ENCODE data around the gene CD180. TPM values are rescaled to one million over a fixed set of nuclear protein-coding genes. Genes with fewer than 3 reads are reported as not detected.

Gene CD180
- total RNA-seq, 2 experiments from 2014 or later = 0.07 to 0.21 TPM

GRCh38 chr5:67208403-67208802 lies 11.8 kb upstream of the CD180 start:
- Mint-ChIP-seq H3K4me1 (ENCODE audit: low read depth) (peaks cover 60% of the 10 kb centered on the region), H3K27me3 (no peaks in the 10 kb centered on the region), H3K27ac (peak overlapping the region; percentile 90), H3K4me3 (no peak overlapping the region), H3K9me3 (no peaks in the 10 kb centered on the region), H3K36me3 (peaks cover 2% of the 10 kb centered on the region)
- DNase-seq = no peak
- CTCF ChIA-PET = interaction anchor here (0.6 to 14.4 kb wide), 17 partner anchors 10 to 430 kb away, joined by 3 to 363 read pairs (median 6); no protein-coding TSS in a partner anchor
- intact Hi-C loops (cut with micrococcal nuclease) = loop anchor here (5.0 to 10.0 kb wide), 5 partner anchors 381 to 1226 kb away; partner anchors contain the start of gene SREK1
- POLR2A ChIA-PET = interaction anchor here (8.7 kb wide), 1 partner anchor 43 kb away, joined by 104 read pairs; no protein-coding TSS in a partner anchor

GRCh38 chr5:67206929-67207328 lies 10.3 kb upstream of the CD180 start:
- no peaks in the 10 kb centered on the region for H3K27me3 Mint-ChIP-seq
- H3K4me1 Mint-ChIP-seq (ENCODE audit: low read depth) = peaks cover 72% of the 10 kb centered on the region
- CTCF ChIA-PET = interaction anchor here (0.6 to 14.4 kb wide), 18 partner anchors 9 to 1069 kb away, joined by 3 to 363 read pairs (median 4); no protein-coding TSS in a partner anchor
- peak overlapping the region; percentile 90 for H3K27ac Mint-ChIP-seq
- H3K36me3 Mint-ChIP-seq = peaks cover 2% of the 10 kb centered on the region
- DNase-seq = peak; percentile 96
- POLR2A ChIA-PET = interaction anchor here (0.6 to 8.7 kb wide), 12 partner anchors 9 to 1009 kb away, joined by 3 to 104 read pairs (median 4); partner anchors contain the start of gene PIK3R1
- peak overlapping the region; percentile 52 for H3K4me3 Mint-ChIP-seq
- intact Hi-C loops (cut with micrococcal nuclease) = loop anchor here (1.0 to 10.0 kb wide), 16 partner anchors 9 to 1228 kb away; partner anchors contain the start of gene SREK1
- no peaks in the 10 kb centered on the region for H3K9me3 Mint-ChIP-seq

DNA sequence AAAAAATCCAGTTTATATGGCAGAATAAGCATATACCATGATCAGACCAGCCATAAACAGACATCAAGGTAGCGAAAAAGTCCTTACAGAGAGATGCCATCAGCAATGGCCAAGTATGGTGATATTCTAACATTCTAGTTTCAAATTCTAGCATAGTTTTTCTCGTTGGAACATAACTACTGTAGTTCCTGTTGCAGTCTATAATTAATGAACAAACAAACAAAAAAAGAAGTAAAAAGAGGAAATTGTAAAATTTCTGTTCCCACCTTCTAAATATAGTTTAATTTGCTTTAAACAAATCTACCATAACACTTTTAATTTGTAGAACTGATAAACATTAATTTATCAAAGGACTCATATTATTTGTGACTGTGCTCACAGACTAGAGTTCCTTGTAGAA lies 9.9 kb upstream of the CD180 start:
- Mint-ChIP-seq H3K4me1 (ENCODE audit: low read depth) (peaks cover 74% of the 10 kb centered on the region), H3K9me3 (peaks cover under 1% of the 10 kb centered on the region), H3K36me3 (peaks cover 2% of the 10 kb centered on the region), H3K4me3 (peak overlapping the region; percentile 52), H3K27me3 (no peaks in the 10 kb centered on the region), H3K27ac (peak overlapping the region; percentile 90)
- intact Hi-C loops (cut with micrococcal nuclease) = loop anchor here (1.0 to 10.0 kb wide), 7 partner anchors 9 to 1228 kb away; partner anchors contain the start of gene SREK1
- CTCF ChIA-PET = interaction anchor here (0.8 to 14.4 kb wide), 14 partner anchors 11 to 1046 kb away, joined by 3 to 363 read pairs (median 4); no protein-coding TSS in a partner anchor
- POLR2A ChIA-PET = interaction anchor here (0.9 to 8.7 kb wide), 11 partner anchors 10 to 1009 kb away, joined by 3 to 104 read pairs (median 4); partner anchors contain the start of gene PIK3R1
- DNase-seq = no peak

DNA sequence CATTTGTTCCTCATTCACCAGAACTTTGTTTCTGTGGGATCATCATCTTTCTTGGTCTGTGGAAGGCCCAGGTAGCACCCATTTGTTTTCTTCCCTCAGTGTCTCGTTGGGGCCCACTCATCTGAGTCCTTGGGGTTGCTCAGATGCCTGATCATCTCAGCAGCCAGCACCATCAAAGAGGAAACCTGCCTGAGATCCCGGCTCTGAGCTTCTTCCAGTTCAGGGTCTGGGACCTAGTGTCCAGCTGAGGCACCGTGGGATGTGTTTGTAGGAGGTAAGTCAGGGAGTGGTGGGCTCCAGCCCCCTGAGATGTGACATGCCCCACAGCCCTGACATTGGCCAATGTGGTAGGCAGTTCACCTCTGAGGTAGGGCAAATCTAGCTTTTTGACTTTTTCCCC lies 9.4 kb upstream of the CD180 start:
- CTCF ChIA-PET = interaction anchor here (1.1 to 14.4 kb wide), 7 partner anchors 16 to 391 kb away, joined by 3 to 363 read pairs (median 4); no protein-coding TSS in a partner anchor
- H3K9me3 Mint-ChIP-seq = peaks cover 6% of the 10 kb centered on the region
- no peaks in the 10 kb centered on the region for H3K27me3 Mint-ChIP-seq
- peaks cover 77% of the 10 kb centered on the region for H3K4me1 Mint-ChIP-seq (ENCODE audit: low read depth)
- H3K4me3 Mint-ChIP-seq = peak overlapping the region; percentile 38
- peak overlapping the region; percentile 90 for H3K27ac Mint-ChIP-seq
- POLR2A ChIA-PET = interaction anchor here (1.4 to 8.7 kb wide), 5 partner anchors 10 to 378 kb away, joined by 3 to 104 read pairs (median 4); no protein-coding TSS in a partner anchor
- peak; percentile 49 for DNase-seq
- peaks cover 5% of the 10 kb centered on the region for H3K36me3 Mint-ChIP-seq
- intact Hi-C loops (cut with micrococcal nuclease) = loop anchor here (1.0 to 10.0 kb wide), 7 partner anchors 9 to 1229 kb away; partner anchors contain the start of gene SREK1

DNA sequence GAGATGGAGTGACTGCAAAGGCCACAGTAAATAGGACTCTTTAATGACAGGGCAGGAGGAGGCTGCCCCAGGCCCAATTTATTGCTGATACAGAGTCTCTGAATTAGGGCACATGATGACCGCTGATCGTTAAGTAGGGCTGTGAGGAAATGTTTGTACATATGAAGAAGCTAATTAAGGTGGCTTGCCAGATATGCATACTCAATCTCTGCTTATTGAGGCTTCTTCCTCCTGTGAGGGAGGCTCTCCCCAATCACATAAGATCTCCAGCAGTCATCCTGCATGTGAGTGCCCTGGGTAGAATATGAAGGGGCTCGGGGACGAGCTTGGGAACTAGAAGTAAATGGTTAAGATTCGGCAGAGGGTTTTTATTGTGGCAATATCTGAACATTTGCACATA lies 8.2 kb upstream of the CD180 start:
- intact Hi-C loops (cut with micrococcal nuclease) = loop anchor here (5.0 to 10.0 kb wide), 5 partner anchors 378 to 1230 kb away; partner anchors contain the start of gene SREK1

DNA sequence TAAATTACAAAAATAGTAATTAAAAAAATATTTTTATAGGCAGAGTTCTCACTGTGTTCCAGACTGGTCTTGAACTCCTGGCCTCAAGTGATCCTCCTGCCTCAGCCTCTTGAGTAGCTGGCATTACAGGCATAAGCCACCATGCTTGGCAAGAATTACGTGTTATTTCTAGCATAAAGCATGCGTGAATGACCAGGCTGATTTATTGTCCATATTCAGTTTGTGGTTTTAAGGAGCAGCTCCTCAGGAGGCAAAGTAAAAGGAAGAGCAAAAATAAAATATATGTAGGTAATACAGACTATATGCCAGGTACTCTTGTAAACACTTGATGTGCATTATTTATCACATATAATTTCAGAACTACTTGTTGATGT lies 7.1 kb upstream of the CD180 start:
- POLR2A ChIA-PET = interaction anchor here (2.0 to 8.7 kb wide), 2 partner anchors 15 to 38 kb away, joined by 4 to 104 read pairs; no protein-coding TSS in a partner anchor
- DNase-seq = no peak
- Mint-ChIP-seq H3K4me3 (no peak overlapping the region), H3K27me3 (no peaks in the 10 kb centered on the region), H3K36me3 (peaks cover 10% of the 10 kb centered on the region), H3K9me3 (peaks cover 13% of the 10 kb centered on the region), H3K4me1 (ENCODE audit: low read depth) (peaks cover 79% of the 10 kb centered on the region), H3K27ac (peak overlapping the region; percentile 73)
- CTCF ChIA-PET = interaction anchor here (0.6 to 14.4 kb wide), 2 partner anchors 41 to 52 kb away, joined by 3 to 363 read pairs; no protein-coding TSS in a partner anchor
- intact Hi-C loops (cut with micrococcal nuclease) = loop anchor here (10.0 kb wide), 3 partner anchors 649 to 1231 kb away; partner anchors contain the start of gene SREK1

More for the DNA sequence above, 8.2 kb upstream of the CD180 start:
- H3K27me3 Mint-ChIP-seq = no peaks in the 10 kb centered on the region
- DNase-seq = no peak
- CTCF ChIA-PET = interaction anchor here (0.8 to 14.4 kb wide), 3 partner anchors 42 to 218 kb away, joined by 3 to 363 read pairs (median 10); no protein-coding TSS in a partner anchor
- H3K36me3 Mint-ChIP-seq = peaks cover 5% of the 10 kb centered on the region
- no peak overlapping the region for H3K4me3 Mint-ChIP-seq
- H3K9me3 Mint-ChIP-seq = peaks cover 8% of the 10 kb centered on the region
- H3K4me1 Mint-ChIP-seq (ENCODE audit: low read depth) = peaks cover 81% of the 10 kb centered on the region
- POLR2A ChIA-PET = interaction anchor here (8.7 kb wide), 1 partner anchor 40 kb away, joined by 104 read pairs; no protein-coding TSS in a partner anchor
- H3K27ac Mint-ChIP-seq = peak overlapping the region; percentile 73

DNA sequence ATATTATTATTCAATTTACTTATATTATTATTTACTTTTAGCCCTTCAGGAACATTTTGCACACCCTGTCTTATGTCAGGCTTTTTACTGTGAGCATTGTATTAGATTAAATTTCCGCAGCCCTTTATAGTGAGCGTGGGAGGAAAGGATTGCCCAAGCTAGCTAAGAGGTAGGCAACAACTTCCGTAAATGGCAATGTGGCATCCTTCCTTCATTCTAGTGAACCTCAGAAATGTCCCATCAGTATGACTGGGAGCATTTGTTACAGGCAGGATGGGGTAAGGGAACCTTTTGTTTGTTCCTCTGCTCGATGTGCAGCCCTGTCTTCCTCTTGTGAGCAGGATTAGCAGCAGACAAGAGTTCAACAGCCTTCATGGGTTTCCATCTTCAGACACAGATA lies 6.2 kb upstream of the CD180 start:
- H3K27me3 Mint-ChIP-seq = no peaks in the 10 kb centered on the region
- DNase-seq = no peak
- H3K9me3 Mint-ChIP-seq = peaks cover 16% of the 10 kb centered on the region
- ChIA-PET POLR2A (interaction anchor here (0.6 to 8.7 kb wide), 3 partner anchors 14 to 291 kb away, joined by 3 to 104 read pairs (median 4); no protein-coding TSS in a partner anchor), CTCF (interaction anchor here (14.4 kb wide), 1 partner anchor 40 kb away, joined by 363 read pairs; no protein-coding TSS in a partner anchor)
- peaks cover 10% of the 10 kb centered on the region for H3K36me3 Mint-ChIP-seq
- H3K4me3 Mint-ChIP-seq = peak overlapping the region; percentile 19
- peak overlapping the region; percentile 80 for H3K27ac Mint-ChIP-seq
- intact Hi-C loops (cut with micrococcal nuclease) = loop anchor here (10.0 kb wide), 3 partner anchors 648 to 1232 kb away; partner anchors contain the start of gene SREK1
- H3K4me1 Mint-ChIP-seq (ENCODE audit: low read depth) = peaks cover 79% of the 10 kb centered on the region

DNA sequence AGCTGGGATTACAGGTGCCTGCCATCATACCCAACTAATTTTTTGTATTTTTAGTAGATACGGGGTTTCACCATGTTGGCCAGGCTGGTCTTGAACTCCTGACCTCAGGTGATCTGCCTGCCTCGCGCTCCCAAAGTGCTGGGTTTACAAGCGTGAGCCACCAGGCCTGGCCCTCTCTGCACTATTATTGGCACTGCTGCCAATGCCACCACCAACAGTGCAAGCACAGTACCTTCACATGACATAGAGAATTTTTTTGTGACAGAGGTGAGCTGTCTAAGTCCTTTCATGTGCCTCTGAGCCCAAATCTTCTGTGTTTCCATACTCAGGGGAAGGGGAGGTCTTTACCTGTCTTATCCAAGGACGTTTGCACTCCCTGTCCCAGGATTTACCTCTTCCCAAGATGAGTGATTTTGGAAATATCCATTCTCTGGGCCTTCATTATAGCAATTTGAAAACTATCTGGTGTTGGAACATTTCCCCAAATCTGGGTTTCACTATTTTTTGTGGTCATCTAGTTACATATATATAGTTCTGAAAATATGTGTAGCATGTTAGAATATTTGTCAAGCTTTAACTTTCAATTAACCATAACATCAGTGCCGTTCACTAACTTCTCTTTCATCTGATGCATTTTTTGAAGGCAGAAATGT lies 5.4 kb upstream of the CD180 start:
- Mint-ChIP-seq H3K4me1 (ENCODE audit: low read depth) (peaks cover 78% of the 10 kb centered on the region), H3K27me3 (no peaks in the 10 kb centered on the region), H3K4me3 (no peak overlapping the region), H3K9me3 (peaks cover 16% of the 10 kb centered on the region), H3K27ac (peak overlapping the region; percentile 45), H3K36me3 (peaks cover 10% of the 10 kb centered on the region)
- POLR2A ChIA-PET = interaction anchor here (0.6 to 8.7 kb wide), 3 partner anchors 13 to 290 kb away, joined by 3 to 104 read pairs (median 4); no protein-coding TSS in a partner anchor
- intact Hi-C loops (cut with micrococcal nuclease) = loop anchor here (10.0 kb wide), 3 partner anchors 647 to 1233 kb away; partner anchors contain the start of gene SREK1
- no peak for DNase-seq
- CTCF ChIA-PET = interaction anchor here (14.4 kb wide), 1 partner anchor 39 kb away, joined by 363 read pairs; no protein-coding TSS in a partner anchor

DNA sequence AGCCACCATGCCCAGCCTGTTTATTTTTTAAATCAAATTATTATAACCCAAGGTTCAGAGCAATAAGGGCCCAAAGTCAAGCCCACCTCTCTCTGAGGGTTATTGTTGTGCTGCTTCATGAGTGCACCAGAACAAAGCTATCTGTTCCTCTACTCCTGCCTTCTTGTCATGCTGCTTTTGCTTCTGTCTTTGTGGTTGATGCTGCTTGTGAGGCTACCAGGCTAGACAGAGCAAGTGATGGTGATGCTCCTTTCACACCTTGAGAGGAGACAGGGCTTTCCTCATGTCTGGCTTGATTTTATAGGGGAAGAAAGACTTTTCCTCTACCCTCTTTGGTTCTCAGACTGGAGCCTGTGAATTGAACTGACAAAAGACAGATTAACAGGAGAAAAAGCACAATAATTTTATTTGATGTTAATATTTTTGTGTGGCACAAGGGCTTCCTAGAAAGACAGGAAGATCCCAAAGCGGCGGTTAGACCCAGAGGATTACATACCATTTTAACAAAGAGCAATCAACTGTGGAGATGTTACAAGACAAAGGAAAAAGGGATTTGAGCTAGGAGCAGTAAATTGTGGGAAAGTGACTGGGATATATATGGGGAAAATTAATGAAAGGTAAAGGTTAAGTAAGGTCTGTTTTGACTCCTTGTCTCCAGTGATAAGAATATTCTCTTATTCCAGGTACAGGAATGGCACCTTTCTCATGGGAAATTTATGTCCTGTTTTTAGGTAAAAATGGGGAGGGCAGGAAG lies 4.4 kb upstream of the CD180 start:
- H3K4me1 Mint-ChIP-seq (ENCODE audit: low read depth) = peaks cover 71% of the 10 kb centered on the region
- no peak overlapping the region for H3K27ac Mint-ChIP-seq
- peaks cover 16% of the 10 kb centered on the region for H3K9me3 Mint-ChIP-seq
- ChIA-PET CTCF (interaction anchor here (14.4 kb wide), 1 partner anchor 38 kb away, joined by 363 read pairs; no protein-coding TSS in a partner anchor), POLR2A (interaction anchor here (8.7 kb wide), 1 partner anchor 36 kb away, joined by 104 read pairs; no protein-coding TSS in a partner anchor)
- no peak overlapping the region for H3K4me3 Mint-ChIP-seq
- H3K36me3 Mint-ChIP-seq = peaks cover 8% of the 10 kb centered on the region
- intact Hi-C loops (cut with micrococcal nuclease) = loop anchor here (10.0 kb wide), 3 partner anchors 646 to 1234 kb away; partner anchors contain the start of gene SREK1
- DNase-seq = no peak
- no peaks in the 10 kb centered on the region for H3K27me3 Mint-ChIP-seq

- Mint-ChIP-seq H3K36me3 (peaks cover 8% of the 10 kb centered on the region), H3K4me3 (no peak overlapping the region), H3K27ac (no peak overlapping the region), H3K4me1 (ENCODE audit: low read depth) (peaks cover 60% of the 10 kb centered on the region), H3K27me3 (no peaks in the 10 kb centered on the region), H3K9me3 (peaks cover 16% of the 10 kb centered on the region)
- intact Hi-C loops (cut with micrococcal nuclease) = loop anchor here (10.0 kb wide), 3 partner anchors 645 to 1235 kb away; partner anchors contain the start of gene SREK1
- POLR2A ChIA-PET = no interaction called here
- CTCF ChIA-PET = interaction anchor here (14.4 kb wide), 1 partner anchor 37 kb away, joined by 363 read pairs; no protein-coding TSS in a partner anchor
- DNase-seq = no peak
Measured at GRCh38 chr5:67199859-67200258, 3.3 kb upstream of the CD180 start.

DNA sequence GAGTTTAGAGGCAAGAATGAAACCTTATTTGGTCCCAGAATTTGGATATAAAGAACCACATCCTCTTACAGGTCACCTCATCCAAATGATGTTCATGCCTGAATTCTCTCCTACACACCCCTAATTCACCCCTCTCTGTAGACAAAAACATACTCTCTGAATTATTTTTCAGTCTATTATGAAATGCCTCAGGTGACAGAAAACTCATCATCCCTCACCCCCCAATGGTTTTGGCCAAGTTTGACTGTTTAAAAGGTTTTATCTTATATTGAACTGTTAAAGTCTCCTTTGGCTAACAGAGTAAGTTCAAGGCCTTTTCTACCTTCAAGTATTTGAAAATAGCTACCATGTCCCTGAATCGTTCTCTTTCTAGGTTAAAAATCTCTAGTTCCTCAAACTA lies 2.3 kb upstream of the CD180 start:
- Mint-ChIP-seq H3K36me3 (peaks cover 8% of the 10 kb centered on the region), H3K27ac (no peak overlapping the region), H3K4me3 (no peak overlapping the region), H3K4me1 (ENCODE audit: low read depth) (peaks cover 50% of the 10 kb centered on the region), H3K27me3 (no peaks in the 10 kb centered on the region), H3K9me3 (peaks cover 16% of the 10 kb centered on the region)
- intact Hi-C loops (cut with micrococcal nuclease) = no loop called here
- ChIA-PET CTCF (interaction anchor here (14.4 kb wide), 1 partner anchor 36 kb away, joined by 363 read pairs; no protein-coding TSS in a partner anchor), POLR2A (no interaction called here)
- no peak for DNase-seq

Measured in activated CD4-positive, alpha-beta memory T cell treated with anti-CD3 and anti-CD28 coated beads for 36 hours (primary cell).